Upper lobe of left lung (tissue), 6 donors: Measurements from ENCODE around the gene IL13RA1. TPM values are rescaled to one million over a fixed set of nuclear protein-coding genes. Genes with fewer than 3 reads are reported as not detected.
"Not testable (repeated sequence)": the region's sequence is repeated elsewhere in the genome, so short reads cannot be mapped to it uniquely, and the experiment has no call there.

Experiments
- ATAC-seq, 2 donors: fragments of 200-7000 bp; cut with Tn5 transposase; one replicate each; pipeline ENCODE4 v1.9.1; 2022; ENCODE audit warnings: mild to moderate bottlenecking in 2 of 2, moderate library complexity in 2 of 2; ENCODE audit not compliant: low FRiP score in 2 of 2
- DNase-seq, 2 donors: peaks; one replicate each; pipeline ENCODE4 v3.0.0-alpha.2; 2019 to 2020
- H3K27ac ChIP-seq, 4 donors: fragments of 200-600 bp; sonication (generic); one replicate each; pipeline ENCODE4 v1.5.1; 2016 to 2019
- H3K27me3 ChIP-seq, 4 donors: fragments of 200-600 bp; sonication (generic); one replicate each; pipeline ENCODE4 v1.5.1; 2017 to 2019
- H3K36me3 ChIP-seq, 4 donors: fragments of 200-600 bp; sonication (generic); one replicate each; pipeline ENCODE4 v1.5.1; 2016 to 2019
- H3K4me1 ChIP-seq, 4 donors: fragments of 200-600 bp; sonication (generic); one replicate each; pipeline ENCODE4 v1.5.1; 2018 to 2019
- H3K4me3 ChIP-seq, 4 donors: fragments of 200-600 bp; sonication (generic); one replicate each; pipeline ENCODE4 v1.5.1; 2017 to 2019; ENCODE audit warnings: mild to moderate bottlenecking in 2 of 4, moderate library complexity in 1 of 4
- H3K9me3 ChIP-seq, 4 donors: fragments of 200-600 bp; sonication (generic); one replicate each; pipeline ENCODE4 v1.5.1; 2018 to 2019
- CTCF ChIP-seq, 6 experiments: fragments of 450-650 bp in 4 of 6; fragments of 200-600 bp in 2 of 6; sonication (generic) in 2 of 6; IDR thresholded peaks; one replicate each; pipeline ENCODE4 v1.5.1; 2016 to 2019; ENCODE audit warnings: antibody characterized with exemption in 6 of 6
- EP300 ChIP-seq, 4 donors: sonication (generic); formaldehyde crosslinking; IDR thresholded peaks; one replicate each; pipeline ENCODE4 v1.5.1; 2017; ENCODE audit warnings: antibody characterized with exemption in 4 of 4, control low read depth in 2 of 4
- POLR2A ChIP-seq, 4 donors: fragments of 450-650 bp; IDR thresholded peaks; one replicate each; pipeline ENCODE4 v1.5.1; 2016 to 2017; ENCODE audit warnings: antibody characterized with exemption in 4 of 4, mild to moderate bottlenecking in 2 of 4
- POLR2AphosphoS5 ChIP-seq, 2 donors: sonication (generic); formaldehyde crosslinking; IDR thresholded peaks; one replicate each; pipeline ENCODE4 v1.5.1; 2017; ENCODE audit warnings: antibody characterized with exemption in 2 of 2
- WGBS, 2 donors: methylation state at CpG; one replicate each; pipeline ENCODE4 v1.1.5; 2017 to 2018; 5-methylcytosine and 5-hydroxymethylcytosine counted together
- total RNA-seq, 6 donors: library from RNA; depleted of rRNA in 4 of 6; stranded (reverse); fragments of >200 nt in 4 of 6; gene quantifications; one replicate each; pipeline versions ENCODE4 v1.1.0 to v1.2.1, GENCODE V29; 2016 to 2021
- donor health status: DM: no; HTN: no; CAD: no; lungs with moderate emphysema.
- donor health status: DM: no; HTN: yes; CAD: no; lungs with severe emphysema.

IL13RA1 gene
- total RNA-seq, 6 donors from 2014 or later: 22.4 to 83.3 (median 67.0) TPM

- TF ChIP-seq CTCF (IDR thresholded peaks at IDR 0.05): no peak
- TF ChIP-seq POLR2AphosphoS5 (IDR thresholded peaks at IDR 0.05): peak; percentile 38 to 41
- TF ChIP-seq POLR2A (IDR thresholded peaks at IDR 0.05): peak in 3 of 4 donors; percentile 0 to 42 (median 17)
- peak; percentile 59 to 65 for ATAC-seq
- Histone ChIP-seq H3K4me3 (peak overlapping the region; percentile 11 to 67 (median 62)), H3K27me3 (no peaks in the 10 kb centered on the region), H3K36me3 (no peaks in the 10 kb centered on the region), H3K27ac (peak overlapping the region; percentile 84 to 98 (median 95)), H3K4me1 (peaks cover 17 to 28% (median 20%) of the 10 kb centered on the region in 4 donors), H3K9me3 (no peaks in the 10 kb centered on the region)
- WGBS, 2 donors: 0 to 50% methylated on average over 4 to 40 of the region's 73 CpGs
- DNase-seq: peak; percentile 34 to 91
These were observed 407 bp downstream of the IL13RA1 start for GRCh38 chrX:118727686-118728339.

- peak overlapping the region in 3 of 4 donors; percentile 62 to 67 (median 63) for H3K4me3 ChIP-seq
- no peak for TF ChIP-seq CTCF (IDR thresholded peaks at IDR 0.05)
- no peak for TF ChIP-seq POLR2AphosphoS5 (IDR thresholded peaks at IDR 0.05)
- no peak for TF ChIP-seq POLR2A (IDR thresholded peaks at IDR 0.05)
- TF ChIP-seq EP300 (IDR thresholded peaks at IDR 0.05): no peak
- H3K27ac ChIP-seq: peak overlapping the region; percentile 84 to 98 (median 95)
- H3K9me3 ChIP-seq: no peaks in the 10 kb centered on the region
- no peak for ATAC-seq
- WGBS, 2 donors: 38 to 75% methylated on average over 3 of the region's 3 CpGs
- DNase-seq: no peak
- no peaks in the 10 kb centered on the region for H3K27me3 ChIP-seq
- H3K4me1 ChIP-seq: peaks cover 17 to 28% (median 20%) of the 10 kb centered on the region in 4 donors
- H3K36me3 ChIP-seq: no peaks in the 10 kb centered on the region
These were observed 1.7 kb downstream of the IL13RA1 start for GRCh38 chrX:118729042-118729652.

GRCh38 chrX:118730500-118731247 lies 3.3 kb downstream of the IL13RA1 start:
- H3K27ac ChIP-seq: peak overlapping the region; percentile 65 to 97 (median 80)
- no peaks in the 10 kb centered on the region for H3K36me3 ChIP-seq
- no peak for ATAC-seq
- WGBS, 2 donors: 51 to 63% methylated on average over 2 to 4 of the region's 4 CpGs
- TF ChIP-seq EP300 (IDR thresholded peaks at IDR 0.05) (no peak), POLR2A (IDR thresholded peaks at IDR 0.05) (peak in 1 of 4 donors; percentile 29), CTCF (IDR thresholded peaks at IDR 0.05) (no peak), POLR2AphosphoS5 (IDR thresholded peaks at IDR 0.05) (no peak)
- H3K4me3 ChIP-seq: peak overlapping the region in 1 of 4 donors; percentile 14
- no peaks in the 10 kb centered on the region for H3K9me3 ChIP-seq
- no peak for DNase-seq
- peaks cover 11 to 25% (median 14%) of the 10 kb centered on the region in 4 donors for H3K4me1 ChIP-seq
- H3K27me3 ChIP-seq: no peaks in the 10 kb centered on the region

- H3K27me3 ChIP-seq, DNase-seq, H3K4me3 ChIP-seq, H3K36me3 ChIP-seq, H3K9me3 ChIP-seq, ATAC-seq, H3K27ac ChIP-seq: not testable (repeated sequence)
- 83 to 85% methylated on average over 3 of the region's 3 CpGs for WGBS, 2 donors
- peaks cover 3 to 16% (median 6%) of the 10 kb centered on the region in 4 donors for H3K4me1 ChIP-seq
These were observed 5.1 kb downstream of the IL13RA1 start for GRCh38 chrX:118732551-118732950.

- TF ChIP-seq POLR2A (IDR thresholded peaks at IDR 0.05): no peak
- TF ChIP-seq EP300 (IDR thresholded peaks at IDR 0.05): no peak
- no peak for TF ChIP-seq POLR2AphosphoS5 (IDR thresholded peaks at IDR 0.05)
- TF ChIP-seq CTCF (IDR thresholded peaks at IDR 0.05): no peak
- ATAC-seq (no peak), DNase-seq (no peak)
- WGBS, 2 donors: 79 to 80% methylated on average over 2 of the region's 2 CpGs
- Histone ChIP-seq H3K4me3 (no peak overlapping the region), H3K9me3 (no peaks in the 10 kb centered on the region), H3K36me3 (no peaks in the 10 kb centered on the region), H3K4me1 (peaks cover 0 to 13% (median 1%) of the 10 kb centered on the region in 4 donors), H3K27me3 (no peaks in the 10 kb centered on the region), H3K27ac (no peak overlapping the region)
These were observed 7.5 kb downstream of the IL13RA1 start for GRCh38 chrX:118734909-118735308.
